GM23338 (cell line): Measurements from ENCODE around the gene KLK15. TPM values are rescaled to one million over a fixed set of nuclear protein-coding genes. Genes with fewer than 3 reads are reported as not detected.

Experiments
- ATAC-seq: fragments of 200-7000 bp; cut with Tn5 transposase; 3 replicates; pipeline ENCODE4 v1.9.1; 2020
- DNase-seq: peaks from one replicate; pipeline ENCODE4 v3.0.0-alpha.2; 2015; ENCODE audit warnings: low spot score
- H2AFZ ChIP-seq: fragments of 200-600 bp; sonication (generic); 2 replicates; pipeline ENCODE4 v1.8.0; 2016; ENCODE audit warnings: antibody characterized with exemption, mild to moderate bottlenecking, moderate library complexity
- H3F3A ChIP-seq: fragments of 200-600 bp; sonication (generic); replicated peaks from 2 replicates; pipeline ENCODE4 v1.8.0; 2017; ENCODE audit warnings: antibody characterized with exemption, mixed run types, low read depth
- H3K27ac ChIP-seq: fragments of 200-600 bp; sonication (generic); 2 replicates; pipeline ENCODE4 v1.6.1; 2016; ENCODE audit warnings: low read depth
- H3K27me3 ChIP-seq: fragments of 200-600 bp; sonication (generic); 2 replicates; pipeline ENCODE4 v1.8.0; 2016; ENCODE audit warnings: mild to moderate bottlenecking, mixed run types, moderate library complexity; ENCODE audit not compliant: insufficient read depth
- H3K36me3 ChIP-seq: fragments of 200-600 bp; sonication (generic); 2 replicates; pipeline ENCODE4 v1.8.0; 2016; ENCODE audit warnings: mild to moderate bottlenecking; ENCODE audit not compliant: insufficient read depth
- H3K4me1 ChIP-seq: fragments of 200-600 bp; sonication (generic); 2 replicates; pipeline ENCODE4 v1.8.0; 2016; ENCODE audit warnings: mild to moderate bottlenecking, moderate library complexity; ENCODE audit not compliant: insufficient read depth
- H3K4me2 ChIP-seq: fragments of 200-600 bp; sonication (generic); 2 replicates; pipeline ENCODE4 v1.7.1; 2017; ENCODE audit warnings: mixed run types
- H3K4me3 ChIP-seq: fragments of 200-600 bp; sonication (generic); 2 replicates; pipeline ENCODE4 v1.6.1; 2016; ENCODE audit warnings: mixed run types
- H3K79me2 ChIP-seq: fragments of 200-600 bp; sonication (generic); replicated peaks from 2 replicates; pipeline ENCODE4 v1.8.0; 2017; ENCODE audit warnings: mild to moderate bottlenecking; ENCODE audit not compliant: insufficient read depth
- H3K9me2 ChIP-seq: fragments of 200-600 bp; sonication (generic); 2 replicates; pipeline ENCODE4 v1.8.0; 2017; ENCODE audit not compliant: insufficient read depth
- H4K20me1 ChIP-seq: fragments of 200-600 bp; sonication (generic); replicated peaks from 2 replicates; pipeline ENCODE4 v1.8.0; 2017; ENCODE audit warnings: mild to moderate bottlenecking; ENCODE audit not compliant: insufficient read depth
- H3K27ac Mint-ChIP-seq: 2 replicates; pipeline ENCODE4 v1.8.0; 2020; ENCODE audit warnings: inconsistent platforms, mild to moderate bottlenecking, moderate library complexity, mixed read lengths
- H3K27me3 Mint-ChIP-seq: 3 replicates; pipeline ENCODE4 v1.8.0; 2022; ENCODE audit warnings: low read depth, mild to moderate bottlenecking, moderate library complexity, mixed read lengths, inconsistent platforms; ENCODE audit not compliant: insufficient read depth, poor library complexity
- H3K36me3 Mint-ChIP-seq: 3 replicates; pipeline ENCODE4 v1.8.0; 2021; ENCODE audit warnings: low read depth, mild to moderate bottlenecking, inconsistent platforms, moderate library complexity, mixed read lengths
- H3K4me1 Mint-ChIP-seq: 3 replicates; pipeline ENCODE4 v1.8.0; 2020; ENCODE audit warnings: mild to moderate bottlenecking, inconsistent platforms, mixed read lengths
- H3K4me3 Mint-ChIP-seq: 3 replicates; pipeline ENCODE4 v1.8.0; 2021; ENCODE audit warnings: moderate library complexity, mild to moderate bottlenecking, inconsistent platforms, mixed read lengths
- H3K9me3 Mint-ChIP-seq: 3 replicates; pipeline ENCODE4 v1.8.0; 2020; ENCODE audit warnings: moderate library complexity, mild to moderate bottlenecking, inconsistent platforms, mixed read lengths
- CTCF ChIP-seq, 2 experiments: fragments of 200-600 bp in 1 of 2; sonication (generic) in 1 of 2; conservative IDR thresholded peaks; 2 replicates each; pipeline versions ENCODE4 v1.5.1 to v1.6.1; 2016 to 2017; ENCODE audit warnings: antibody characterized with exemption in 2 of 2, low read depth in 2 of 2, mild to moderate bottlenecking in 2 of 2, moderate library complexity in 1 of 2
- REST ChIP-seq: IDR thresholded peaks from one replicate; pipeline ENCODE4 v1.6.1; 2018; ENCODE audit warnings: antibody characterized with exemption; ENCODE audit not compliant: unreplicated experiment
- STAT1 ChIP-seq: IDR thresholded peaks from one replicate; pipeline ENCODE4 v1.6.1; 2016; ENCODE audit warnings: antibody characterized with exemption; ENCODE audit not compliant: unreplicated experiment
- ZNF462 ChIP-seq: fragments of 250-450 bp; sonication (Bioruptor Pico); IDR thresholded peaks from 2 replicates; pipeline ENCODE4 v1.5.0; 2020; ENCODE audit warnings: mild to moderate bottlenecking, moderate library complexity
- polyA plus RNA-seq: library from polyadenylated mRNA; unstranded; fragments of >200 nt; fragmentation: Nextera tagmentation; extraction: Ambion mirVana; gene quantifications from 2 replicates; pipeline ENCODE4 v1.2.1, GENCODE V29; 2016
- total RNA-seq: library from RNA; depleted of rRNA; stranded (reverse); fragments of >200 nt; shearing (Covaris generic); gene quantifications from 2 replicates; pipeline ENCODE4 v1.2.3, GENCODE V29; 2014

Gene KLK15
- total and polyA plus RNA-seq, 2 experiments from 2014 or later, result not detected

GRCh38 chr19:50793558-50794065, 39.8 kb downstream of the KLK15 start (continued):
- TF ChIP-seq REST (no peak), CTCF (conservative IDR thresholded peaks at IDR 0.05; ENCODE audit: low read depth in 2 of 2) (no peak)

GRCh38 chr19:50792272-50793250, 40.8 kb downstream of the KLK15 start:
- DNase-seq (no peak), ATAC-seq (no peak)
- Mint-ChIP-seq H3K36me3 (peaks cover 17% of the 10 kb centered on the region), H3K4me1 (peaks cover 6% of the 10 kb centered on the region; the same call in 2 of the 3 replicates), H3K27me3 (peaks cover 38% of the 10 kb centered on the region), H3K27ac (no peak overlapping the region), H3K4me3 (no peak overlapping the region), H3K9me3 (peaks cover 12% of the 10 kb centered on the region)
- no peaks in the 10 kb centered on the region for H3K79me2 ChIP-seq
- no peak overlapping the region for H3K27ac ChIP-seq
- H3K4me1 ChIP-seq, result peaks cover 9% of the 10 kb centered on the region
- peaks cover 22% of the 10 kb centered on the region for H4K20me1 ChIP-seq
- H3K4me2 ChIP-seq, result no peak overlapping the region
- H3K36me3 ChIP-seq, result peaks cover 4% of the 10 kb centered on the region; the same call in 1 of the 2 replicates
- H2AFZ ChIP-seq, result no peak overlapping the region
- no peaks in the 10 kb centered on the region for H3K9me2 ChIP-seq
- TF ChIP-seq STAT1, result no peak
- TF ChIP-seq ZNF462 (CRISPR knock-in tag), result no peak
- no peaks in the 10 kb centered on the region for H3K27me3 ChIP-seq
- H3F3A ChIP-seq, result peaks cover 26% of the 10 kb centered on the region
- H3K4me3 ChIP-seq, result no peak overlapping the region
